GM21717 (cell line): ENCODE data around the gene FLT3.
"Not testable (repeated sequence)": the region's sequence is repeated elsewhere in the genome, so short reads cannot be mapped to it uniquely, and the experiment has no call there.

Experiments used
- ATAC-seq: cut with Tn5 transposase; IDR thresholded peaks from one replicate; pipeline ENCODE4 v1.9.1; 2021; ENCODE audit warnings: mild to moderate bottlenecking, moderate library complexity; ENCODE audit not compliant: unreplicated experiment

Gene FLT3

GRCh38 chr13:28005016-28005415 is 95.4 kb downstream of the FLT3 start:
- not testable (repeated sequence) for ATAC-seq

GRCh38 chr13:28002886-28003698 is 97.3 kb downstream of the FLT3 start:
- ATAC-seq = no peak

- no peak for ATAC-seq
These were observed 98.4 kb downstream of the FLT3 start for GRCh38 chr13:28001837-28002473.

- no peak for ATAC-seq
These were observed 99.3 kb downstream of the FLT3 start for GRCh38 chr13:28001049-28001448.

GRCh38 chr13:28000567-28000966 is 99.8 kb downstream of the FLT3 start:
- ATAC-seq = no peak

- ATAC-seq = no peak
These were observed 102.4 kb downstream of the FLT3 start for GRCh38 chr13:27997904-27998522.

GRCh38 chr13:27991881-27992280 is 108.5 kb downstream of the FLT3 start:
- no peak for ATAC-seq

- ATAC-seq = no peak
These were observed 111.9 kb downstream of the FLT3 start, which contains the start of gene URAD for GRCh38 chr13:27988520-27988919. URAD (minus strand) TSS chr13:27988693; CDS start chr13:27988637, 56 bp downstream.

GRCh38 chr13:27985600-27985999 is 114.8 kb downstream of the FLT3 start:
- ATAC-seq = no peak

GRCh38 chr13:27982361-27982760 is 118.0 kb downstream of the FLT3 start:
- no peak for ATAC-seq

GRCh38 chr13:27981006-27981708 is 119.2 kb downstream of the FLT3 start:
- ATAC-seq = no peak

- no peak for ATAC-seq
These were observed 119.9 kb downstream of the FLT3 start for GRCh38 chr13:27980280-27980998.

GRCh38 chr13:27979765-27980279 is 120.6 kb downstream of the FLT3 start:
- no peak for ATAC-seq

- no peak for ATAC-seq
These were observed 121.3 kb downstream of the FLT3 start for GRCh38 chr13:27979001-27979643.

GRCh38 chr13:27978301-27978968 is 121.9 kb downstream of the FLT3 start:
- no peak for ATAC-seq

- ATAC-seq = no peak
These were observed 122.7 kb downstream of the FLT3 start for GRCh38 chr13:27977476-27978300.

GRCh38 chr13:27976362-27977091 is 123.8 kb downstream of the FLT3 start:
- no peak for ATAC-seq
